Muscle of arm (tissue), 12 donors: ENCODE results near the gene CELF2. TPM values are rescaled to one million over a fixed set of nuclear protein-coding genes. Genes with fewer than 3 reads are reported as not detected.

Experiments used
- DNase-seq: peaks from one replicate; pipeline ENCODE4 v3.0.0-alpha.2; 2013
- polyA plus RNA-seq, 12 donors: library from polyadenylated mRNA; unstranded; fragments of 120-200 nt; gene quantifications; one replicate each; pipeline ENCODE4 v1.2.1, GENCODE V29; 2013; ENCODE audit not compliant: insufficient read length in 12 of 12

The CELF2 gene
- polyA plus RNA-seq, 12 donors, result 60.3 to 93.7 (median 77.8) TPM

- no peak for DNase-seq
Measured at GRCh38 chr10:11153766-11154165, 136.1 kb downstream of the CELF2 start.

GRCh38 chr10:11154333-11154732, 136.7 kb downstream of the CELF2 start:
- no peak for DNase-seq

GRCh38 chr10:11154849-11155498, 137.3 kb downstream of the CELF2 start:
- no peak for DNase-seq

- no peak for DNase-seq
Measured at GRCh38 chr10:11156480-11156879, 138.8 kb downstream of the CELF2 start.

GRCh38 chr10:11157292-11158076, 139.8 kb downstream of the CELF2 start:
- DNase-seq, result no peak

GRCh38 chr10:11158080-11158479, 140.4 kb downstream of the CELF2 start:
- DNase-seq, result no peak

- DNase-seq, result no peak
Measured at GRCh38 chr10:11159543-11160215, 142.0 kb downstream of the CELF2 start.

GRCh38 chr10:11161096-11161495, 143.4 kb downstream of the CELF2 start:
- DNase-seq, result no peak

- DNase-seq, result no peak
Measured at GRCh38 chr10:11161910-11162309, 144.2 kb downstream of the CELF2 start.

GRCh38 chr10:11162828-11163599, 145.3 kb downstream of the CELF2 start:
- no peak for DNase-seq

GRCh38 chr10:11163780-11164550, 146.3 kb downstream of the CELF2 start:
- DNase-seq, result no peak

- DNase-seq, result no peak
Measured at GRCh38 chr10:11164551-11164802, 146.8 kb downstream of the CELF2 start.

GRCh38 chr10:11164803-11165590, 147.3 kb downstream of the CELF2 start:
- DNase-seq, result peak; percentile 84

- no peak for DNase-seq
Measured at GRCh38 chr10:11165591-11166543, 148.2 kb downstream of the CELF2 start.

GRCh38 chr10:11166550-11166949, 148.9 kb downstream of the CELF2 start:
- no peak for DNase-seq

- DNase-seq, result no peak
Measured at GRCh38 chr10:11167233-11167966, 149.7 kb downstream of the CELF2 start.

GRCh38 chr10:11168423-11169090, 150.9 kb downstream of the CELF2 start:
- no peak for DNase-seq

GRCh38 chr10:11169976-11170375, 152.3 kb downstream of the CELF2 start:
- DNase-seq, result no peak
